HepG2 (cell line): ENCODE results near the gene SAP25. TPM values are rescaled to one million over a fixed set of nuclear protein-coding genes. Genes with fewer than 3 reads are reported as not detected.

Source experiments
- BCLAF1 ChIP-seq: fragments of 450-650 bp; IDR thresholded peaks from 2 replicates; pipeline ENCODE4 v1.6.1; 2017; ENCODE audit warnings: mild to moderate bottlenecking
- CENPX ChIP-seq: sonication (generic); formaldehyde crosslinking; IDR thresholded peaks from 2 replicates; pipeline ENCODE4 v1.9.0; 2021; ENCODE audit warnings: mild to moderate bottlenecking, missing genetic modification reagents, moderate library complexity
- FOXM1 ChIP-seq: sonication (generic); formaldehyde crosslinking; IDR thresholded peaks from 2 replicates; pipeline ENCODE4 v1.5.0; 2020; ENCODE audit warnings: missing genetic modification reagents
- GTF3A ChIP-seq: sonication (generic); formaldehyde crosslinking; conservative IDR thresholded peaks from 2 replicates; pipeline ENCODE4 v1.4.0; 2020; ENCODE audit warnings: mild to moderate bottlenecking, missing genetic modification reagents
- HBP1 ChIP-seq: IDR thresholded peaks from 2 replicates; pipeline ENCODE4 v1.6.1; 2016; ENCODE audit warnings: low read depth, control low read depth
- HIC2 ChIP-seq: sonication (generic); formaldehyde crosslinking; IDR thresholded peaks from 2 replicates; pipeline ENCODE4 v1.9.0; 2022; ENCODE audit warnings: low read depth, missing genetic modification reagents
- KLF6 ChIP-seq: IDR thresholded peaks from 2 replicates; pipeline ENCODE4 v1.8.0; 2016; ENCODE audit warnings: missing biosample characterization, missing genetic modification reagents
- MTF1 ChIP-seq: sonication (generic); formaldehyde crosslinking; IDR thresholded peaks from 2 replicates; pipeline ENCODE4 v1.5.0; 2020; ENCODE audit warnings: missing genetic modification reagents
- NPAS2 ChIP-seq: sonication (generic); formaldehyde crosslinking; IDR thresholded peaks from 2 replicates; pipeline ENCODE4 v1.8.0; 2022; ENCODE audit warnings: mild to moderate bottlenecking, missing genetic modification reagents, borderline replicate concordance
- NR2F6 ChIP-seq, 2 experiments: IDR thresholded peaks; 2 replicates each; pipeline ENCODE4 v1.6.1; 2016; ENCODE audit warnings: antibody characterized with exemption in 1 of 2, mild to moderate bottlenecking in 1 of 2
- PCBP1 ChIP-seq: fragments of 200-400 bp; formaldehyde crosslinking; IDR thresholded peaks from 2 replicates; pipeline ENCODE4 v1.6.1; 2017; ENCODE audit warnings: mild to moderate bottlenecking, low read depth, low read length, borderline replicate concordance
- PPARG ChIP-seq: conservative IDR thresholded peaks from 2 replicates; pipeline ENCODE4 v1.6.1; 2016; ENCODE audit warnings: missing biosample characterization, missing genetic modification reagents
- SPEN ChIP-seq: sonication (generic); formaldehyde crosslinking; IDR thresholded peaks from 2 replicates; pipeline ENCODE4 v1.5.1; 2020; ENCODE audit warnings: low read depth, mild to moderate bottlenecking, missing genetic modification reagents
- SRSF4 ChIP-seq: fragments of 200-400 bp; formaldehyde crosslinking; IDR thresholded peaks from one replicate; pipeline ENCODE4 v1.6.1; 2018; ENCODE audit warnings: mild to moderate bottlenecking, low read depth, low read length, moderate library complexity; ENCODE audit not compliant: poor library complexity, severe bottlenecking
- SRSF9 ChIP-seq: fragments of 200-400 bp; formaldehyde crosslinking; IDR thresholded peaks from 2 replicates; pipeline ENCODE4 v1.6.1; 2018; ENCODE audit warnings: borderline replicate concordance, mild to moderate bottlenecking, low read depth, low read length; ENCODE audit not compliant: insufficient read depth, poor library complexity, severe bottlenecking
- TRIM22 ChIP-seq: fragments of 450-650 bp; IDR thresholded peaks from 2 replicates; pipeline ENCODE4 v1.6.1; 2017
- U2AF1 ChIP-seq: fragments of 200-400 bp; formaldehyde crosslinking; optimal IDR thresholded peaks from 2 replicates; pipeline ENCODE3; 2017; ENCODE audit warnings: mild to moderate bottlenecking, low read depth, low read length
- ZNF138 ChIP-seq: sonication (generic); formaldehyde crosslinking; IDR thresholded peaks from 2 replicates; pipeline ENCODE4 v1.5.0; 2020; ENCODE audit warnings: mild to moderate bottlenecking, low read depth, missing genetic modification reagents
- ZNF256 ChIP-seq: sonication (generic); formaldehyde crosslinking; conservative IDR thresholded peaks from 2 replicates; pipeline ENCODE4 v1.4.0; 2020; ENCODE audit warnings: missing genetic modification reagents
- ZNF264 ChIP-seq: sonication (generic); formaldehyde crosslinking; IDR thresholded peaks from 2 replicates; pipeline ENCODE4 v1.4.0; 2020; ENCODE audit warnings: missing genetic modification reagents
- ZNF317 ChIP-seq: sonication (generic); formaldehyde crosslinking; IDR thresholded peaks from 2 replicates; pipeline ENCODE4 v1.5.0; 2020; ENCODE audit warnings: mild to moderate bottlenecking, missing genetic modification reagents
- ZNF557 ChIP-seq: sonication (generic); formaldehyde crosslinking; IDR thresholded peaks from 2 replicates; pipeline ENCODE4 v1.4.0; 2020; ENCODE audit warnings: missing genetic modification reagents
- polyA plus RNA-seq, 8 experiments: library from polyadenylated mRNA; depleted of rRNA in 3 of 8; stranded (reverse) in 7 of 8; unstranded in 1 of 8; fragments of >200 nt; fragmentation: Illumina TruSeq in 4 of 8; extraction: Trizol in 4 of 8; gene quantifications; 2 replicates each; pipeline versions ENCODE4 v1.2.1 to v1.2.3, GENCODE V29; 2011 to 2016; ENCODE audit warnings: low read depth in 4 of 8, missing spikeins in 1 of 8, mixed read lengths in 1 of 8; ENCODE audit not compliant: insufficient read depth in 1 of 8
- total RNA-seq, 5 experiments: library from RNA; depleted of rRNA; stranded (reverse); fragments of >200 nt; fragmentation: Illumina TruSeq; extraction: Trizol; gene quantifications; 2 replicates each; pipeline ENCODE4 v1.2.3, GENCODE V29; 2016; ENCODE audit warnings: low read depth in 1 of 5

Gene SAP25
- total and polyA plus RNA-seq, 2 of the 13 experiments (the other 11 are each of a cell fraction or from before 2014, with no cell fraction given): 0.15 to 0.20 TPM

- TF ChIP-seq HIC2 (peak; percentile 64; the same call in 1 of the 2 replicates), TRIM22 (no peak), ZNF256 (CRISPR knock-in tag) (0 out of 2 replicates have a peak, but pooled peaks have one; percentile 57), GTF3A (CRISPR knock-in tag) (peak; percentile 87), MTF1 (CRISPR knock-in tag) (0 out of 2 replicates have a peak, but pooled peaks have one; percentile 42), FOXM1 (CRISPR knock-in tag) (no peak), SRSF4 (peak; percentile 51), PCBP1 (peak; percentile 93), NPAS2 (CRISPR knock-in tag) (no peak), CENPX (CRISPR knock-in tag) (no peak), ZNF317 (no peak; the same call in none of the 2 replicates), NR2F6 (IDR thresholded peaks at IDR 0.05) (no peak), NR2F6 (CRISPR knock-in tag; IDR thresholded peaks at IDR 0.05) (peak; percentile 76), SPEN (peak; percentile 40; the same call in 1 of the 2 replicates), KLF6 (CRISPR knock-in tag) (peak; percentile 88), SRSF9 (no peak), HBP1 (CRISPR knock-in tag) (no peak; the same call in 1 of the 2 replicates), ZNF138 (CRISPR knock-in tag) (peak; percentile 77; the same call in 1 of the 2 replicates), ZNF264 (peak; percentile 35; the same call in 1 of the 2 replicates), ZNF557 (CRISPR knock-in tag) (peak; percentile 40; the same call in 1 of the 2 replicates), U2AF1 (no peak), BCLAF1 (no peak), PPARG (CRISPR knock-in tag) (peak; percentile 51; the same call in 1 of the 2 replicates)
These were observed 5.4 kb downstream of the SAP25 start (continued) for GRCh38 chr7:100568176-100568895.
